Right lung (tissue), 10 donors: ENCODE data around the gene HSPB3. TPM values are rescaled to one million over a fixed set of nuclear protein-coding genes. Genes with fewer than 3 reads are reported as not detected.
"Not testable (repeated sequence)": the region's sequence is repeated elsewhere in the genome, so short reads cannot be mapped to it uniquely, and the experiment has no call there.

Source experiments
- DNase-seq, 2 donors: peaks; one replicate each; pipeline ENCODE4 v3.0.0-alpha.2; 2013
- long read RNA-seq, 8 donors: transcript quantifications; one replicate each; lab custom pipeline, GENCODE V29; 2026
- polyA plus RNA-seq, 5 donors: library from polyadenylated mRNA; unstranded; fragments of 120-200 nt; gene quantifications; one replicate each; pipeline versions ENCODE4 v1.2.1 to v1.2.3, GENCODE V29; 2013; ENCODE audit warnings: inconsistent platforms in 1 of 5, low replicate concordance in 1 of 5; ENCODE audit not compliant: insufficient read length in 5 of 5, insufficient read depth in 1 of 5

Gene HSPB3, protein sequence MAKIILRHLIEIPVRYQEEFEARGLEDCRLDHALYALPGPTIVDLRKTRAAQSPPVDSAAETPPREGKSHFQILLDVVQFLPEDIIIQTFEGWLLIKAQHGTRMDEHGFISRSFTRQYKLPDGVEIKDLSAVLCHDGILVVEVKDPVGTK
- polyA plus RNA-seq, result 1 to 10 TPM in 1 of 5 donors, under 1 TPM in 1, not detected in 3; 0.30 to 6.7 TPM
- long read RNA-seq, donor 1, result 0 reads
- long read RNA-seq, donor 2, result 0 reads
- long read RNA-seq, donor 3, partial matches to known transcripts, result 0 of 2 reads
- long read RNA-seq, donor 3, other reads (novel, unspliced or antisense), result 0 of 2 reads
- long read RNA-seq, donor 4, result 0 reads
- long read RNA-seq, donor 5, result 0 reads
- long read RNA-seq, donor 6, result 0 reads
- long read RNA-seq, donor 7, partial matches to known transcripts, result 0 of 1 reads
- long read RNA-seq, donor 7, other reads (novel, unspliced or antisense), result 0 of 1 reads
- long read RNA-seq, donor 8, result 0 reads

DNA sequence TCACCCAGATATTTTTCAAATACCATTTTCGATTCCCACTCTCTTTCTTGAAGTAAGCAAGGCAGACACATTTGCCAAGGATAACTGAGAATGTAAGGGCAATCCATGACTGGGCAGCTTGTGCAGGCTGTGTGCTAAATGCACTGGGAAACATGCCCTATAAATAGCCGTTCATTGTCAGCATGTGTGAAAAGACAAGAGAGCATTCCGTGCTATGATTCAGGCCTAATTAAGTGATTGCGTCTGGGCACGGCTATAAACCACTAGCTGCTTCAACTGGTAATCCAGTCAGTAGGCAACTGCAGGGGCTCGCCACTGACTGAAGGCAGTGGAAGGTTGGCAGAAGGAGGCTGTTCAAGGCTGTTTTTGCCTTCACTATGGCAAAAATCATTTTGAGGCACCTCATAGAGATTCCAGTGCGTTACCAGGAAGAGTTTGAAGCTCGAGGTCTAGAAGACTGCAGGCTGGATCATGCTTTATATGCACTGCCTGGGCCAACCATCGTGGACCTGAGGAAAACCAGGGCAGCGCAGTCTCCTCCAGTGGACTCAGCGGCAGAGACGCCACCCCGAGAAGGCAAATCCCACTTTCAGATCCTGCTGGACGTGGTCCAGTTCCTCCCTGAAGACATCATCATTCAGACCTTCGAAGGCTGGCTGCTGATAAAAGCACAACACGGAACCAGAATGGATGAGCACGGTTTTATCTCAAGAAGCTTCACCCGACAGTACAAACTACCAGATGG, at the start of gene HSPB3:
TSS of gene HSPB3 (plus strand) at position 287 of the 745 bp plus-strand sequence. CDS start at position 378, 91 bp downstream.
- DNase-seq, result no peak

DNA sequence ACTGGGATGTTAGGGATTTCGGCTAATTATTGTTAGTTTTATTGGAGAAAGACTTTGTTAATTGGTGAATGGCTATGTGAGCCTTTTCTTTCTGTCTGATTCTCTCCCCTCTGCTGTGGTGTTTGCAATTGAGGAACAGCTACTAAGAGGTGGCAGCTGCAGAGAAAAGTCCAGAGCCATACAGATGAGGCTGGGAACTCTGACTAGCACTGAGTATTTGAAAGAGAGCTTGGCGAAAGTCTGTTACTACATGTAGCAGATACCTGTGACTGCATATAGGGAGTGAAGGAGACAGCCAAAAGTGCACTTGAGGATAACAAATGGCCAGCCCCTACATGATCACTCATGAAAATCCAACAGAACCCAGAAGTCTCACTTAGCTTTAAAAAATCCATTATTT, 44.3 kb upstream of the HSPB3 start:
- DNase-seq, result no peak

DNA sequence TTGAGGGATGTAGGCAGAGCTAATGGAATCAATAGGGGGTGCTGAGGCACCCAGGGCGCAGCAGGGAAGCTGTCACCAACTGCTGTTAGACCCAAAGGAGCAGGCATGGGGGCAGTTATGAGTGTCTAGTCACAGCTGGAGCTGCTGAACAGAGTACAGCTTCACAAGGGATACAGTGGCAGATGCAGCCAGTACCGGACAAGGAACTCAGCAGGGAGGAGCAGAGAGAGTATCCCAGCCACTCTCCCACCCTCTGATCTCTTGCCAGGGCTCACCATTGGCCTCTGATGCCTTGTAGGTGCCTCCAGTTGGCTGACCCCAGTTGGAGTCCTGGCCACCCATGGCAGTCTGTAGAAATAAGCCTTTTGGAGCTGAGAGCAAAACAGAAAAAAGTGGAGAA, 42.6 kb upstream of the HSPB3 start:
- no peak for DNase-seq

DNA sequence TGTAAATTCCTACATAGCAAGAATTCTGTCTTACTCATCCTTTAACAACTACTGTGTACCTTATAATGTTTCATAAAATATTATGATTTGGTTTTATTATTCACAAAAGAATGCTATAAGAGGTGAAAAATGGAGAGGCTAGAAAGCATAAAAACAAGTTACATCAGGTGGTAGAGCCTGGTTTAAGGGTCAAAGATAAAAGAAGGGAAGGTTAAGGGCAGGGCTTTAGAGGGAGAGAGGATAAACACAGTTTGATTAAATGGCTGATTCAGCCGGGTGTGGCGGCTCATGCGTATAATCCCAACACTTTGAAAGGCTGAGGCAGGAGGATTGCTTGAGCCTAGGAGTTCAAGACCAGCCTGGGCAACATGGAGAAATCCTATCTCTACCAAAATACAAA, 40.4 kb upstream of the HSPB3 start:
- DNase-seq, result no peak

DNA sequence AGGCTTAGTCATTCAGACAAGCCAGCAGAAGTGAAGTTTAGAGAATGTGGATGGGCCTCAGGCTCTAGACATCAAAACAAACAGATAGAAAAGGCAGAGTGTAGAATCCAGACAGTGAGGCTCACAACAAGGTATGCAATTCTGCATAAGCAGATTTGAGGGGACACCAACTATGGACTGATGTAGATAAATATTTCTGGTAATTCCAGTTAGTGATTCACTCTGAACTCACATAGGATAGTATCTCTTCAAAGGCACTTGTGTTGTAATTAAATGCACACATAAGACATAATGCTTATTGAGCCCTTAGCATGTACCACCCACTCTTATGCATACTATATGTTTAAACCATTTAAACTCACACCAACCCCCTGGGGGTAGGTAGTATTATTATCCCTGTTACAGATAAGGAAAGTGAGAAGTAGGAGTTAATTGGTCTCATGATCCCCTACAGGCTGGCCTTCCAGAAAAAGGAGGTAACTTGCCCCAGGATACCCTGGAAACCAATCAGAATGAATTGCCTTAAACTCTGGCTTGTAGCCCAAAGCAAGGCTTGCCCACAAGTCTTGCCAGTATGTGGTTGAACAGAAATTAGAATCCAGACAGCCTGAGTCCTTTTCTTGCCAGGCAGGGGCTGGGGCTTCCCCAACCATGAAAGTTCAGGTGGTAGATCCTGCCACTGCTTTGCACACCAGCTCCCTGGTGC, 39.5 kb upstream of the HSPB3 start:
- no peak for DNase-seq

DNA sequence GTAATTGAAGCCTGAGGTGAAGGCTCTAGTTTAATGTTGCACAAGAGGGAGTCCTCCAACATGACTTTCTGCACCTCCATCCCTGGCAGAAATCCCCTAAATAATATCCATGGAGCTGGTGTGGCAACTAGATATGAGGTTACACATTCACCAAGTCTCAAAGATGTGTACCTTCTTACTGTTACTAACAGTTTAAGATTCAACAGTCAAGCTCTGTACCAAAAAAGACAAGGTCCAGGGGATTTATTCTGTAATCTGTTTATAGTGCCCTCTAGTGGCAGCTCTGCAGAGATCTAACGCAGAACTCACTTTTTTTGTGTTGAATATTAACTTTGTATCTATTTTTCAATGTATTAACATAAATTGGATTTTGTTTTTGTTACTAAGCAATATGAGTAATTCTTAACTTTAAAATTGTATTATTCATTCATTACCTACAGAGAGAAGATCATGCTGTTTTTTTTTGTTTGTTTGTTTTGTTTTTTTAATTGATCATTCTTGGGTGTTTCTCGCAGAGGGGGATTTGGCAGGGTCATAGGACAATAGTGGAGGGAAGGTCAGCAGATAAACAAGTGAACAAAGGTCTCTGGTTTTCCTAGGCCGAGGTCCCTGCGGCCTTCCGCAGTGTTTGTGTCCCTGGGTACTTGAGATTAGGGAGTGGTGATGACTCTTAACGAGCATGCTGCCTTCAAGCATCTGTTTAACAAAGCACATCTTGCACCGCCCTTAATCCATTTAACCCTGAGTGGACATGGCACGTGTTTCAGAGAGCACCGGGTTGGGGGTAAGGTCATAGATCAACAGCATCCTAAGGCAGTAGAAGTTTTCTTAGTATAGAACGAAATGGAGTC, 35.7 kb upstream of the HSPB3 start:
- DNase-seq, result not testable (repeated sequence)

DNA sequence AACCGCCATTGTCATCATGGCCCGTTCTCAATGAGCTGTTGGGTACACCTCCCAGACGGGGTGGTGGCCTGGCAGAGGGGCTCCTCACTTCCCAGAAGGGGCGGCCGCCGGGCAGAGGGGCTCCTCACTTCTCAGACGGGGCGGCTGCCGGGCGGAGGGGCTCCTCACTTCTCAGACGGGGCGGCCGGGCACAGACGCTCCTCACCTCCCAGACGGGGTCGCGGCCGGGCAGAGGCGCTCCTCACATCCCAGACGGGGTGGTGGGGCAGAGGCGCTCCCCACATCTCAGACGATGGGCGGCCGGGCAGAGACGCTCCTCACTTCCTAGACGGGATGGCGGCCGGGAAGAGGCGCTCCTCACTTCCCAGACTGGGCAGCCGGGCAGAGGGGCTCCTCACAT, 35.0 kb upstream of the HSPB3 start:
- not testable (repeated sequence) for DNase-seq

DNA sequence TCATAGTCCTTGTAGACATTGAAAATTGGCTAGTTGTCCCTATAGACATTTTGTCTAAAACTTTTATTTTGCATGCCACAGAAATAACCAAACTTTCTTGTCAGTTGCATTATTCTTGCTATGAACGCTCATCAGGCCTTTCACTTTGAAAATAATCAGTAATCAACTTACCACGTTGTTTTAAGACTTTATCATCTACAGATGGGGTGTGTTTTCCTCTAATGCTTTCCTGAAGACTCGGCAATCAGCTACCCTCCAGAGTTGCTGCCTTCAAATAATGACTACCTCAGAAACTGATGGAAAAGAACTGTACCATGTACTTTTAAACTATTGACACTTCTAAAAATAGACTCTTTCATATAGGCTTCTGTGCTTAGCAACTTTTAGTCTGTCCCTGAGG, 33.5 kb upstream of the HSPB3 start:
- no peak for DNase-seq

DNA sequence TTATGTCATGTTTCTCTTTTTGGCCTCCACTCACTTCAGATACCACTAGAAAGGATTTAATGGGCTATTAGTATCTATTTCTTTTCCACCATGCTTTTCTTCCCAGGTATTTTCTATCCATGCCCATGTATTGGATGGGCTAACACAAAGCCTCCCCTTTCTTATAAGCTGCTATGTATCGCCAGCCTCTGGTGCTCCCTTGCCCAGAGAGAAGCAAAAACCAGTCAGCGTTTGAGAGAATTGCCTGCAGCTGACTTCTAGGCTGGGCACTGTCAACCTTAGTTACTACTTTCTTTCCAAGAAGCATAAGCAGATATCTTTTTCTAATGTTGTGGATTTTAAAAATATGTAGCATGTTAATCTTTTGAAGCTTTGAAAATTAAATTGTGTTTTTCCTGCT, 30.2 kb upstream of the HSPB3 start:
- no peak for DNase-seq

DNA sequence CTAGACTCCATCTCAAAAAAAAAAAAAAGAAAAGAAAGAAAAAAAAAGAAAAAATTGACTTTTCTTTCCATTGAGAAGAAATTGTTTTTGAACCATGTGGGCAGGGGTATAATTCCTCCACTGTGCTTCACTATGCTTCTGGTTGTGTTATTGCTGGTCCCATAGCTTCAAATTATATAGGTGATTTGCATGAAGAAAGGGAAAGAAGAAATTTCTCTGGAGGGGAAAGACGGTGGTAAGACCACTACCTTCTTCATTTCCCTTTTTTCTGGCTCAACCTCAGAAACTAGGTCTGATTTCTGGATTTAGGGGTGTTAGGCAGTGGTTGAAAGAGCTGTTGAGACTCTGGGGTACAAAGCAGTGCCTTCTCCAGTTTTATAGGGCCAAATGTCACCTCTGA, 29.3 kb upstream of the HSPB3 start:
- no peak for DNase-seq

DNA sequence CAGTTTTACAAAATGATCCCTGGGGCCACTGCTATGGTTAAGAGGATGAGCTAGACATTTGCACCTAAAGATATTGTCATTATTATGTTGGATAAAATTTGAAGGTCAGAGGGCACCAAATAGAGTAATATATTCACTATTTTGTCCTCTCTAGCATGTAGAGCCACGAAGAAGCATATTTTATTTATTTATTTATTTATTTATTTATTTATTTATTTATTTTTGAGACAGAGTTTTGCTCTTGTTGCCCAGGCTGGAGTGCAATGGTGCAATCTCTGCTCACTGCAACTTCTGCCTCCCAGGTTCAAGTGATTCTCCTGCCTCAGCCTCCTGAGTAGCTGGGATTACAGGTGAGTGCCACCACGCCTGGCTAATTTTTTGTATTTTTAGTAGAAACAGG, 20.8 kb upstream of the HSPB3 start:
- not testable (repeated sequence) for DNase-seq

DNA sequence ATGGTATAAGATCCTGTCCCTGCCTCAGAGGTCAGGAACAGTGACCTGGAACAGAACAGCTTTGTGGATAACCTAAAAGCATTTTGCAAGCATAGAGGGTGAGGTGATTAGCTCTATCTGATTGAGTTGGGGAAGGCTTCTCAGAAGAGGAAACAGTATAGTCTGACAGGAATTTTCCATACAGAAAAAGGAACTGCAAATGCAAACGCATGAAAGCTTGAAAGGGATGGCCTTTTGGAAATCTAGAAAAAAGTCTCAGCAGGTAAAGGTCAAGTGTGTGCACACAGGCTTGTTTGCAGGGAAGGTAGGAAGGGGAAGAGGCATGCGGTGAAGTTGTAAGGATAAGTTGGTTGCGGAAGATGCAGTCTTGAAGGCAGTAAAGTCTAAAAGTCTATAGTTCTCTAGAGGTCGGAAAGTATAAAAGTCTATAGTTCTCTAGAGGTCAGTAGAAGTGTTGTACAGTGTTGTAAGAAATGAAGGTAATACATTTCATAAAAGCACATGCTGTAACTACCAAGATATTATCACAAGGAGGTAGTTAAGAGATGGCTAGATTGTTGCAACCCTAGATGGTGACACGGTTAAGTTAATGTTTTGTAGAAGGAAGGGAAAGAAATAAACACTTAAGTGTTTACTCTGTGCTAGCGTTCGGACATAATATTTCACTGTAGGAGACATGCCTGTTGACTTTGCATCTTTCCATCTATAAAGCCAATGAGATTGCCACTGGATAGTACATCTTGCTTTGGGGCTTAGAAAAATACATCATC, 16.7 kb upstream of the HSPB3 start:
- DNase-seq, result no peak

DNA sequence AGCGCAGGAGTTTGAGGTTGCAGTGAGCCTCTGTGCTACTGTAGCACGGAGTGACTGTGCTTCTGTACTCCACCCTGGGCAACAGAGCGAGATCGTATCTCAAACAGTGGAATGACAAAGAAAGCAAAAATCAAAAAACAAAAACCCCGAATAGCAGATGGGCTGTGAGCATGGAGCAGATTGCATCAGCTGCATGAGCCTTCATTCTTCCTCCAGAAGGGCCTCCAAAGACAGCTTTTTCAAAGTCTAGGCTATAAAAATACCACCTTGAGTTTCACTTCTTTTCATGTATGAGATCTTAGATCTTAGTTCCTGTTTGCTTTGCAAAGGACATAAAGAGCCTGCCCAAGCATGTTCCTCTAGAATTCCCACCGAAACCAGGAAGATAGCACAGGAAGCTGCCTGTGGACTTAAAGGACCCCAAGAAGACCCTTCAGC, 15.0 kb upstream of the HSPB3 start:
- DNase-seq, result no peak

DNA sequence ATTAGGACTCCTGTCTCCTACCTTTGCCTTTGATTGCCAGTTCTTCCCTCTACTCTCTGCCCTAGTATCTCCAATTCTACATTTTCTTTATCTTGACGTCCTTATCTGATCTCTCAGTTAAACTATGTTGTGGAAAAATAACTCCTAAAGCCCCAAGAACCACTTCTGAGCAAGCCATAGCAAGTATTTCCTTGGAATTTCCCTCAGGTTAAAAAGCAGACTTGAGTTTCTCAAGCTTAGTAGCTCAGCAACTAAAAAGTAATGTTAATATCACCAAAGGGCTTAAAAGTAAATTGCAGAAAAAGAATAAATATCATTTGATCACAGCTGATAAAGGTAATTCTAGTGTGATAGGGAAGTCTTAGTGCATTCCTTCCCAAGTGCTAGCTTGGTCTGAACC, 13.2 kb upstream of the HSPB3 start:
- DNase-seq, result no peak

DNA sequence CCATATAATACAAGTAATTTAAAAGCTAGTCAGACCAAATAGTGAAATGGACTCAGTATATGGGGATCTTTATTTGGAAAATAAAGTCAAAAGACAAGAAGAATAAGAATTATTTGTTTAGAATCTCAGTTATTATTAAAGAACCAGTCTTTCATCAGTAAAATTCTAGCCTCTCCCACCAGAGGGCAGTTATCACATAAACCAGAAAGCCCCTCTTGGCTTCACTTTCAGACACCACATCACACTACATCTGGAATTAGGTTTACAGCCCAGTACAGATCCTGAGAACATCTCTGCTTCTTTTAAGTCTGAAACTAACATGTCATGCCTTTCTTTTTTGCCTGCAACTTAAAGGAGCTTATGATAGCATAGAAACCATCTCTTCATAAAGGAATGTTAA, 12.2 kb upstream of the HSPB3 start:
- DNase-seq, result peak in 1 of 2 donors; percentile 28

DNA sequence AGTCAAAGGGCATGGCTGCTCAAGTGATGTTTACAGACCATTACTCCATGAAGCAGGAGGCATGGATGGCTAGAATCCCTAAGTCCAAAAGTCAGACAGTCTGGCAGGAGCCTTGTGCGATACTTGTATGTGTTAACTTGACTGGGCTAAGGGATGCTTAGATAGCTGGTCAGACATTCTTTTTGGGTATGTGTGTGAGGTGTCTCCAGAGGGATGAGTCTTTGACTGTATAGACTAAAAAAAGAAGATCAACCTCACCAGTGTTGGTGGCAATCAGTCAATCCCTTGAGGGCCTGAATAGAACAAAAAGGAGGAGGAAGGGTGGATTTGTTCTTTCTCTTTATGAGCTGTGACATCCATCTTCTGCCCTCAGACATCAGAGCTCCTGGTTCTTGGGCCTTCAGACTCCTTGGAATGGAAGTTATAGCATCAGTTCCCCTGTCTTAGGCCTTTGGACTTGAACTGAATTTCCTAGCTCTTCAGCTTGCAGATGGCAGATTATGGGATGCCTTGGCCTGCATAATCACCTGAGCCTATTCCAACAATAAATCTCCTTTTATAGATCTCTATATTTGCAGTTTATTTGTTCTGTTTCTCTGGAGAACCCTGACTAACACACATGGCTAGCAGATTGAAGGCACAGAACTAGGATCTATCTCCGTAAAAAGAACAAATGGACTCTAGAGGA, 9.7 kb upstream of the HSPB3 start:
- DNase-seq, result no peak

DNA sequence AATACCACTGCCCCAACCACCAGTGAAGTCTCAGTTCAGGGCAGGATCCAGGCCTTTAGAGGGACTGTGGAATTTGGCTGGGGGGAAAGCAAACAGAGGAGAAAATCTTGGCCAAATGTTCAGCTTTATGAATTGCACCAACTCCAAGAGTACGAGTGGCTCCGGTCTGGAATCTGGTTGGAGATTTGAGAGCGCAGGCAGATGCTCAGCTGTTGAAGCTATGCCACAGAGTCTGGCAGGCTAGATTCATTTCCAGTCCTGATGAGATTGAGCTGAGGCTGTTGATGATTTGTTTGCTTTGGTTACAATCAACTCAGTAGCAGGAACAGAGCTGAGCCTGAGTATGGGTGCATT, 9.1 kb upstream of the HSPB3 start:
- DNase-seq, result no peak

DNA sequence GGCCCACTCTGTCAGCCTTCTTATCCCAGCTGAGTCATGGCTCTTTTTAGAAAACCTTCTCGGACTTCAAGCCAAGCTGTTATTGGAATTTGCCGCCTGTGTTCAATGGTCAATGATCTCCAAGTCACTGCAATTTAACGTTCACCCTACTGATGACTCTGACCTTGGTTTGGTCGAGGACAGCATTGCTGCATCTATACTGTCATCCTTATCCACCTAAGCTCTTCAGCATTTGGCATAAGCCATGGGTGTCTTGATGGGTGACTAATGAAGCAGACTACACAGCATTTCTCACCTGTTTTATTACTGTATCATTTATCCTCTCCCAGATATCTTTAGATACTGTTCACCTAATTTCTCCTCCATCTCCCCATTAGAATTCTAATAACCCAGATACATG, 5.6 kb upstream of the HSPB3 start:
- DNase-seq, result no peak

DNA sequence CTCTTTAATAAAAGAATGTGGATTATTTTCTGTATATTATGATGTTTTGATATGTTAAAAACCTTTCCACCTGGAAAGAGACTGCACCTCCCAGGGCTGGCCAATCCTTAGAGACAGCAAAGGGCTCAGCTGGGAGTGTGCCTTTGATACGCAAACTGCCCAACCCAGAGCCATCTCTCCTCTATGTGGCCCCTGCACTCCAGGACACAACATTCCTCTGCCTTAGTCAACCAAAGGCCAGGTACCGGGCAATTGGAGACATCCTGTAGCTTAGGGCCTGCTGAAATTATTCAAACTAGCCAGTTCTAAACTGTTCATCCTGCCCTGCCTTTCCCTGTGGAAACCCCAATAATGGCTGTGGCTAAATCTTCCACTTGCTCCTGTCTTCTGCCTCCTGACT, 5.0 kb upstream of the HSPB3 start:
- DNase-seq, result no peak

DNA sequence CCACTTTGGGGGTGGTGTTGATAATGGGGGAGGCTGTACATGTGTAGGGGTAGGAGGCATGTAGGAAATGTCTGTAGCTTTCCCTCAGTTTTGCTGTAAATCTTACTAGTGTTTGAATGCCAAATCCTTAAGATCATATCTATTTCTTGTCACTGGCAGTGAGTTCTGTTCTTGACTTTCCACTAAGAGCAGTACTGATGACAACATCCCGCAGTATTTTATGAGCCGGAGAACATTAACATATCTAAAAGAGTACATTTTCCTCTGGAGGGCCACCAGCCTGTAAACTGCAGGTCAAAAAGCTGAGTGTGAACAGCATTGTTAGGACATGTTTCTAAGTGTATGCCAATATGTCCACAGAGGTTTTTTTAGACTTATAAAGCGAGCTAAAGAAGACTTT, 2.5 kb upstream of the HSPB3 start:
- DNase-seq, result no peak
